Activated naive CD4-positive, alpha-beta T cell treated with anti-CD3 and anti-CD28 coated beads, Interleukin-2, amount 50 U/mL, for 16 hours (primary cell): ENCODE data around the gene ZNF853.
A peak's percentile ranks its signal among the peaks of the same experiment; 100 is the strongest.
"Not testable (repeated sequence)": the region's sequence is repeated elsewhere in the genome, so short reads cannot be mapped to it uniquely, and the experiment has no call there.

Experiments used
- DNase-seq: peaks from one replicate; pipeline ENCODE4 v3.0.0-alpha.2; 2020

Gene ZNF853

DNA sequence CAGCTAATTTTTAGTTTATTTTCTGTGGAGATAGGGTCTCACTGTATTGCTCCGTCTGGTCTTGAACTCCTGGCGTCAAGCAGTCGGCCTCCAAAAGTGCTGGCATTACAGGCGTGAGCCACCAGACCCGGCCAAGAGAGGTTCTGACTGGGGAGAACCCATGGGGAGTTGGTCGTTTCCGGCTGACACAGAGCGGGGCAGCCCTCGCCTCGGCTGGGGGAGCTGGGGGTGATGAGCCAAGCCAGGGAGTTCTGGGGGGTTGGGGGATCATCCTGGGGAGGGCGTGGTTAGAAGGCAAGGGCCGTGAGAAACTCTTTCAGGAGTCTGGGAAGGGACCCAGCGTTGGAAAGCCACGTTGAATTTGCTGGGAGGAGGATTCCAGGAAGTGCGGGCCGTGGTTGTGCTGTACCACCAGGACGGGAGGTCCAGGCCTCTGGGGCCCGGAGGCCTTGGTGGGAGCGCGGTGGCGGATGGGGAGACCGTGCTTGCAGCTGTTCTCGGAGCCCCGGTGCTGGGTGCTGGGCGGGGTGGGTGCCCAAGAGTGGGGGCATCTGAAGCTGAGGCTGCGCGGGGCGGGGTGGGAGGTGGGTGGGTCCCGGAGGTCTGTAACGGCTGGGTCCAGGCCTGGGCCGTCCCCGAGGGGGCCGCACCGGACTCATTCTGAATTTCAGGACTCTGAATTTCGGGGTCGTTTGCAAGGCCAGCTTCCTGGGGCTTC lies 8.4 kb upstream of the ZNF853 start:
- DNase-seq, result no peak

DNA sequence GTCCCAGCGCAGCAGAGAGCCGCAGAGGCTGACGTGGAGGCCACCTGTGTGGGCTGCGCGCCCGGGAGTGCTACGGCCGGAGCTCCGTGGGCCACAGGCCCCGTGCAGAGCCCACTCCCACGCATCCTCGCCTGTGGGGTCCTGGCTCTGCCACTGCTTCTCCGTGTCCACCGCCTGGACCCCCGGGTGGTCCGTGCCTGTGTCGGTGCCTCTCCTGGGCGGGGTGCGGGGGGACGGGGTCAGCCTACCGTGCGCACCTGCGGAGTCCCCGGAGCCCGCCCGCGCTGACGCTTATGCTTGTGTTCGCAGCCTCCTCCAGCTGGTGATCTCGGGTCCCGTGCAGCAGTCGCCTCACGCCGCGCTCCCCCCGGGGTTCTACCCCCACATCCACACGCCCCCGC lies 7.8 kb upstream of the ZNF853 start:
- no peak for DNase-seq

DNA sequence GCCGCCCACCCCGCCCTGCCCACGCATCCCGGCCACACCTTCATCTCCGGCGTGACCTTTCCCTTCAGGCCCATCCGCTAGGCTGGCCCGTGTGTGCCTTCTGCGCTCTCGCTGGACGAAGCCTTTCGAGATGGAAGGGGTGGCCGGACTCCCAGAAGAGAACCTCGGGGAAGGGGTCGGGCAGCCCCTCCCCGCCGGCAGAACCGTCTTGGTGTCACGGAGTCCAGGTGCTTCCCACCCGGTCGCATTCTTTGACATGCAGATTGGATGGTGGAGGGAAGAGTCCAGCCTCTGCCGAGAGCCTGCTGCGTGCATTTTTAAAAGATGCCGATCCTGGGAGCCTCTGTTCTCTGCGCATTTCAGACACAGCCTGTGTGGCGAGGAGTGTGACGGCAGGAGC lies 7.3 kb upstream of the ZNF853 start:
- DNase-seq, result no peak

DNA sequence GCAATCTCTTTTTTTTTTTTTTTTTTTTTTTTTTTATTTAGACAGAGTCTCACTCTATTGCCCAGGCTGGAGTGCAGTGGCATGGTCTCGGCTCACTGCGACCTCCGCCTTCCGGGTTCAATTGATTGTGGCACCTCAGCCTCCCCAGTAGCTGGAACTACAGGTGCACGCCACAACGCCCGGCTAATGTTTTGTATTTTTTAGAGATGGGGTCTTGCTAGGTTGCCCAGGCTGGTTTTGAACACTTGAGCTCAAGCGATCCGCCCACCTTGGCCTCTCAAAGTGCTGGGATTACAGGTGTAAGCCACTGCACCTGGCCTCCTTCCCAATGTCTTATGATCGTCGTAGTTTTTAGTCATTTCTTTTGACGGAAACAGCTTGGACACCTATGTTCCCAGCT lies 6.6 kb upstream of the ZNF853 start:
- no peak for DNase-seq

DNA sequence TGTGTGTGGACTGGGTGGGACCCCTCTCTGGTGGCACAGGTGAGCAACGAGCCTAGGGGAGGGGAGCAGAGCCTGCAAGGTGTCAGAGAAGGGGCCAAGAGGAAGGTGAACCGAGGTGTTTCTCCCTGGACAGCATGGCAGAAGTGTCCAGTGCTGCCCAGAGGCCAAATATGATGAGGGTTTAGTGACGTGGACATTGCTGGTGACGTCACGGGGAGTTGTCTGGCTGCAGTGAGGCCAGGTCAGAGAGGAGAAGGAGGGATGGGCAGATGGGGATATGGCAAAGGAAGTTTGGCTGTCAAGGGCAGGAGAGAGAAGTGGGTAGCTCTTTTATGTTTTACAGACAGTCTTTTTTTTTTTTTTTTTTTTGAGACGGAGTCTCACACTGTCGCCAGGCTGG lies 2.6 kb upstream of the ZNF853 start:
- DNase-seq, result no peak

DNA sequence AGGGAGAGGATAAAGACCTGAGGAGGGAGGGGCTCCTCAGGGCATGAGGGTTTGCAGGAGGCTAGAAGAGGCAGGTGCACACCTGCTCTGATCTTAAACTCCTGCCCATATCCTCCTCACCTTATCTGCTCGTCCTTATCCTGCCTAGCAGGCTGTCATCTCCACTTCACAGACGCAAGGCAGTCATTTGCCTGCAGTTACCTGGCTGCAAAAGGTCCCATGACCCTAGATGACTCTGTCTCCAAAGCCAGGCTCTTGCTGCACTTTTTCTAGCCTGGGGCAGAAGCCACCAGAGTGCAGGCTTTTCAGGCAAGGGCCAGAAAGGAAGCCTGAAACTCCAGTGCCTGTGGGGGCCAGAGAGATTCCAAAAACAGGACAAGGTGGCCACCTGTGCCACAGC lies 1.7 kb upstream of the ZNF853 start:
- no peak for DNase-seq

DNA sequence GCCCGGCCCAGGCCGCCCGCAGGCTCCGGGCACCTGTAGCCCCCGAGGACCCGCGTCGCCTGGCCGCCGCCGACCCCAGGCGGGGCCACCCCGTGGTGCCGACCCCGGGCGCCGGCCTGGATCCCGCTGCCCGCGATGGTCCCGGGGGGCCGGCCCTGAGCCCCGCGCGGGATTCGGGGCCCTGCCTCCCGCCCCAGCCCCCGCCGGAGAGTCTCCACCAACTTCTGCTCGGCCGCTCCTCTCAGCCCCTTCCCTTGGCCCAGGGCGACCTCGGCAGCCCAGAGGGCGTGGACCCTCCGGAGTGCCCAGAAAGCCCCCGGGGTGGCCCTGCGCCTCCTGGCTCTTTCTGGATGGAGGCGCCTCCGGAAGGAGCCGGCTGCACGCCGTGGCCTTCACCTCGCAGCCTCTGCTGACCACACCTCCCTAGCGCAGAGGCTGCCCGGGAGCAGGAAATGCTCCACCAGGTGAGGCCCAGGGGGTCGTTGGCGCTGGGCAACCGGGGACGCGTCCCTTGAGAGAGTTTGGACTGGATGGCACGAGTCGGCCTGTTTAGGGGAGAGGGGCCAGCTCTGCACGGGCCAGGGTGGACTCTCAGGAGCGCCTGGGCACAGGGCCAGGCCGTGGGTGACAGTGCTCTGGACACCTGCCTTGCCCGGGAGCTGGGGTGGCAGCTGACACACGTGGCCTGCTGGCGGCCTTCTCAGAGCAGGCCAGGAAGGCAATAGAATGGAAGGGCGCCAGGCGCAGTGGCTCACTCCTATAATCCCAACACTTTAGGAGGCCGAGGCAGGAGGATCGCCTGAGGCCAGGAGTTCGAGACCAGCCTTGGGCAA lies 529 bp downstream of the ZNF853 start:
- DNase-seq, result no peak

DNA sequence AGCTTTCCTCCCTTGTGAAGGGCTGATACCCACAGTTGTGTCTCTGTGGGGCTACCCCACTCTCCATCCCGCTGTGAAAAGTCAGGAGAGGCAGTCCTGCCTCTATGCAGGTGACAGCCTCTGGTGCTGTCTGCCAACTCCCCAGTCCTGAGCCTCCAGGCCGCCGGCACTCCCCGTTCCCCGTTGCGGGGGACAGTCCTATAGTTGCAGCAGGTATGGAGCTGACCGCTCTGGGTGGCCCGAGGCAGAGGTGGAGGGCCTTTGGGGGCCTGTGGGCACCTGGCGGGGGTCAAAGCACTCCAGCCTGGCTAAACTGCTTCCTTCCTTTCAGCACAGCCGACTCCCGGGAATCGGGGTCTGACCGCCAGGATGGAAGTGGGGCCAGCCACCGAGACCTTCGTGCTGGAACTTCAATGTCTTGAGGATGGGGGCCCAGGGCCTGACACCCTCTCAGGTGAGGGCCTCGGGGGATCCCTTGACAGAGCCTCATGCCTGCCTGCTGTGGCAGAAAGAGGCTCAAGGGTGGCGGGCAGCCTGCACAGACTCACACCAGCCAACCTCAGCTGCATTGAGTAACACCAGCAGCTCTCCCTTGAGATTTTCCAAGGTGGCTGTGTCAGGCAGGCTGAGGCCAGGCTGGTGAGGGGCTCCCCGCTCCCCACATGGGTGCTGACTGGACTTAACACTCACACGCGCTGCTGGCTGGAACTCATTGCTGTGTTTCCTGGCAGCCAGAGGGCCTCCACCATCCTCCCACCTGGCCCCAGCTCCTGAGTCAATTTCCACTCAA lies 1.6 kb downstream of the ZNF853 start:
- DNase-seq, result no peak

DNA sequence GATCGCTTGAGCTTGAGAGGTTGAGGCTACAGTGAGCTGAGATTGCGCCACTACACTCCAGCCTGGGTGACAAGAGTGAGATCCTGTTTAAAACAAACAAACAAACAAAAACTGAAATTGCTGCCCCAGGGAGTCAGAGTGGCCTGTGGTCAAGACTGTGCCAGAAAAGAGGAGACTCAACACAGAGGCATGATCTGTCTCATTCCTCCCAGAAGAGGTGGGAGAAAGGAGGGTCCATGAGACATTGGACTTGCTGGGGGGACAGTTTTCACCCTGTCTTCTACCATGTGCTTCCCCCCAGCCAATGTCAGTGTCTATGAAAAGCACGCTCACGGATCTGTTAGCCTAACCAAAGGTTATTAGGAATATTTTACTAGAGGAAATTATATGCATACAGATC lies 3.2 kb downstream of the ZNF853 start:
- DNase-seq, result no peak

DNA sequence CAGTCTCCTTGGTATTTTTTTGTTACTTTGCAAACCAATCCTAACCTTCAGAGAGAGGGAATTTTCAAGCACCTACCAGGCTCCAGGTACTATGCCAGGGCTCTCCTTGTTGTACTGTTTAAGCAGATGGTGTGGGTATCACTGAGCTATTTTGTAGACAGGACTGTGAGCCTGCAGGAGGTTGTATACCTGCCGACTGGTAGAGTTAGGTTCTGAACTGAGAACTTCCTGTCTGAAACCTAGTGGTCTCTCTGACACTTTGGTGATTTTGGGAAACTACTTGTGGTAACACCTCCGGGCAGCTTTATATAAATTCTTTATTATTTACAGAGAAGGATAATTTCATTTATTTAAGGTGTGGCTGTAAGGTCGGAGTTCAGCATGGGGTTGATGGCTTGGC lies 4.6 kb downstream of the ZNF853 start:
- DNase-seq, result no peak

DNA sequence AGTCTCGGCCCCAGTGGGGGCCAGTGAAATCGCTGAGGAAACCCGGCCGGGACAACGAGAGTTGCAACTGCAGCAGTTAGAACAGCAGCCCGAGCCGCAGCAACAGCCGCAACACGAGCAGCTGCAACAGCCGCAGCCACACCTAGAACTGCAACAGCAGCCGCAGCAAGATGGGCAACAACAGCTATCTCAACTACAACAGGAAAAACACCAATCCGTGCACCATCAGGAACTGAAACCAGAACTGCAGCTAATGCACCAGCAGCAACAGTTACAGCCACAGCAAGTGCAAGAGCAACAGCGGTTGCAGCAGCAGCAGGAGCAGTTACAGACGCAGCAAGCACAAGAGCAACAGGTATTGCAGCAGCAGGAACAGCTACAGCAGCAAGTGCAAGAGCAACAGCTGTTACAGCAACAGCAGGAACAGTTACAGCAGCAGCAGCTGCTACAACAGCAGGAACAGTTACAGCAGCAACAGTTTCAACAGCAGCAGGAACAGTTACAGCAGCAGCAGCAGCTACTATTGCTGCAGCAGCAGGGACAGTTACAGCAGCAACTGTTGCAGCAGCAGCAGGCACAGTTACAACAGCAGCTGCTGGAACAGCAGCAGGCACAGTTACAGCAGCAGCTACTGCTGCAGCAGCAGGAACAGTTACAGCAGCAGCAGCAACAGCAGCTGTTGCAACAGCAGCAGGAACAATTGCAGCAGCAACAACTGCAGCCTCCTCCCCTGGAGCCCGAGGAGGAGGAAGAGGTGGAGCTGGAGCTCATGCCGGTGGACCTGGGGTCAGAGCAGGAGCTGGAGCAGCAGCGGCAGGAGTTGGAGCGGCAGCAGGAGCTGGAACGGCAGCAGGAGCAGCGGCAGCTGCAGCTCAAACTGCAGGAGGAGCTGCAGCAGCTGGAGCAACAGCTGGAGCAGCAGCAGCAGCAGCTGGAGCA lies 6.1 kb downstream of the ZNF853 start:
- DNase-seq, result no peak

DNA sequence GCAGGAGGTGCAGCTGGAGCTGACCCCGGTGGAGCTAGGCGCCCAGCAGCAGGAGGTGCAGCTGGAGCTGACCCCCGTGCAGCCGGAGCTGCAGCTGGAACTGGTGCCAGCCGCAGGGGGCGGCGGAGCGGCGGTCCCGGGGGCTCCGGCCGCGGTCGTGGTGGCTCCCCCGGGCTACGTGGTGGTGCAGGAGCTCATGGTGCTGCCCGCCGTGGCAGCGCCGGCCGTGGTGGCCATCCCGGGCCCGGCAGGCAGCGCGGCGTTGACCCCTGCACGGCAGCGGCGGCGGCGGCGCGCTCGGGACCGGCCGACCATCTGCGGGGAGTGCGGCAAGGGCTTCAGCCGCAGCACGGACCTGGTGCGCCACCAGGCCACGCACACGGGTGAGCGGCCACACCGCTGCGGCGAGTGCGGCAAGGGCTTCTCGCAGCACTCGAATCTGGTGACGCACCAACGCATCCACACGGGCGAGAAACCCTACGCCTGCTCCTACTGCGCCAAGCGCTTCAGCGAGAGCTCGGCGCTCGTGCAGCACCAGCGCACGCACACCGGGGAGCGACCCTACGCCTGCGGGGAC lies 6.8 kb downstream of the ZNF853 start:
- no peak for DNase-seq

DNA sequence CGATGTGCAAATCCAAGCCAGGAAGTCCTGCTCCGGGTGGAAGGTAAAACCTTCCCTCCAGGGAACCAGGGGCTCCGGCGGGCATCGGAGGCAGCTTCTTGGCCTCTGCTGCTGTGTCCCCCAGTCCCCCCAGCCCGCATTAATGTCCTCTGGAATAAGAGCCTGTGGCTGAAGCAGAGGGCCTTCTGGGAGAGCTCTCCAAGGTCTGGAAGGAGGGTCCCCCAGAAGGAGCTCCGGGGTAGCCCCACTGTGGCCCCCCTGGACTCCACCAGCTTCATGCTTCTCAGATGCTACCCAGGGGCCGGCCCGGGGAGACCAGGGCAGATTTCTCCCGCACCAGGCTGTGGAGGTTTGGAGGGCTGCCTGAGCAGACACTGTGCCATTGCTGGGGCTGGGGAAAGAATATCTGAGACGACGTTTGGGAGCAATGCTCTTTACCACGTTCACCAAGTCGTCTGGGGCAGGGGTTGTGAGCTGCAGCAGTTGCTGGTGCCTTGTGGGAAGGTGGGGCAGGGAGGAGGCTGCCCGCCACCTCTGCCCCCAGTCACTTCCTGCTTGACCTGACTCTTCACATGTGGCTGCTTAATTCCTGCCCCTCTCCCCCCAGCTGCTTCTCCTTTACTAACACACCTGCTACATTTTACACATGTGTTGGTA lies 8.3 kb downstream of the ZNF853 start:
- no peak for DNase-seq

DNA sequence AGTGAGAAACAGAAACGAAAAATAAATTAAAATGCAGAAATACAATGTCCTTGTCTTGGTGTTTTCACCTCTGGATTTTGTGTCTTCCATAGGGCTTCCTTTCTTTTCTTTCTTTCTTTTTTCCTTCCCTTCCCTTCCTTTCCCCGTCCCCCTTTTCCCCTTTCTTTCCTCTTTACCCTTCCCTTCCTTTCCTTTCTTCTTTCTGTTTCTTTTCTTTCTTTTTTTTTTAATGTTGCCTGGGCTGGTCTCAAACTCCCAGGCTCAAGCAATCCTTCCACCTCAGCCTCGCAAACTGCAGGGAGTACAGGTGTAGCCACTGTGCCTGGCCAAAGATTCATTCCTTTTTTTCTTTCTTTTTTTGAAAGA lies 8.8 kb downstream of the ZNF853 start:
- DNase-seq, result no peak

DNA sequence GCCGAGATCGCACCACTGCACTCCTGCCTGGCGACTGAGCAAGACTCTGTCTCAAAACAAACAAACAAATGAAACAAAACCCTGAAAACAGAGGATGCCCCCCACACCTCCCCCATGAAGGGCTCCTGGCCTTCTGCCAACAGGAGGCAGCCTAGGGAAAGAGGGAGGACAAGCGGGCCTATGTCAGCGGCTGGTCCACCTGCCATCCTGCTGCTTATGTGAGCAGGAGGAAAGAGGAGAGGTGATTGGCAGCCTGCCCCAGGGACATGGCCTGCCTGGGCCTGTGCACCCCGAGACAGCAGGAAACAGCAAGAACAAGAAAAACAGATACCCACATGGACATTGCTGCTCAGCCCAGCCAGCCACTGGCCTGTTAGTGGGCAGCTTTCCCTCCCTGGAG lies 12.6 kb downstream of the ZNF853 start:
- DNase-seq, result no peak

DNA sequence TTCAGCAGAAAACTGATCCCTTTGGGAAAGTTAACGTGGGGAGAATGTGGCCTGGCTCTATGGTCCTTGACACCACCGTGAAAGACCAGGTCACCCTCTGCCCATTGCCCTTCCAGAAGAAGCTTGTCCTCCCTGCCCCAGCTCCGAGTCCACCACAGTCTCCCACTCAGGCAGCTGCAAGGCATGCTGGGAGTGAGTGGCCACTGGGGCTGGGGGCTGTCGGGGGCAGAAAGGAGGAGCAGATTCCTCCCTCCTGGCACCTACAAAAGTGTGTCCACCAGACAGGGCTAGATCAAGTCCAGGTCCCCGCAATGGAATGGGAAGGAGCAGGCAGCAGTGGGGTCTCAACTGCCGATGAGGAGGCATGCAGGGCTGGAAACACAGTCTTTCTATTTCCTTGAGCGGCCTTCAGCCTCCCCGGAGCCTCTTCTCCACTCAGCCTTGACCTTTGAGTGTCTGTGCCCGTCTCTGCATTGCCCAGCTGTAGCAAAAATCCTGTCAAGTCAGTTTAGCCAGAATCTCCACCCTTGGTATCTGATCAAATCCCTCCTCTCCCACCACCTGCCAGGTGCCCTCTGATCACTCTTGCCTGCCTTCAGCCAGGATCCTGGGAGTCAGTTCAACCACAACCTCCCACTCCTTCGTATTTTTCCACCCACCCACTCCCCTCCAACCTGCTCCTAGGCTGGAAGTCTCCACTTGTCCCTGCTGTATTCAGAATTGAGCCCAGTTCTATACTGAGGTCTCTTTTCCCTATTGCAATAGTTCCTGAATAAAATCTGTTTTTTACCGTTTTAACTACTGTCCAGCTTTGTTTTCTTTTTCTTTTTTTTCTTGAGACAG lies 14.8 kb downstream of the ZNF853 start:
- DNase-seq, result no peak

DNA sequence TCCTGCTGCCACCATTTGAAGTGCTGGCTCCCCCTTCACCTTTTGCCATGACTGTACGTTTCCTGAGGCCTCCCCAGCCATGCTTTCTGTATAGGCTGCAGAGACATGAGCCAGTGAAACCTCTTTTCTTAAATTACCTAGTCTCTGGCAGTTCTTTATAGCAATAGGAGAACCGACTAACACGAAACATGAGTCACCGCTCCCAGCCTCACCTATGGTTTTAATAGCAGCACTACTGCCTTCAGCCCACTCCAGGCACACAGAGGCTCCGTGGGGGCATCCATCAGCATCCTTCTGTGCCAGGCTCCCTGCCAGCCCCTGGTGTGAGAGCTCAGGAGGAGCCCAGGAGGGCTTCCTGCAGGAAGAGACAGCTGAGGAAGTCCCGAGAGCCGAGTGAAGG lies 16.2 kb downstream of the ZNF853 start:
- DNase-seq, result no peak

DNA sequence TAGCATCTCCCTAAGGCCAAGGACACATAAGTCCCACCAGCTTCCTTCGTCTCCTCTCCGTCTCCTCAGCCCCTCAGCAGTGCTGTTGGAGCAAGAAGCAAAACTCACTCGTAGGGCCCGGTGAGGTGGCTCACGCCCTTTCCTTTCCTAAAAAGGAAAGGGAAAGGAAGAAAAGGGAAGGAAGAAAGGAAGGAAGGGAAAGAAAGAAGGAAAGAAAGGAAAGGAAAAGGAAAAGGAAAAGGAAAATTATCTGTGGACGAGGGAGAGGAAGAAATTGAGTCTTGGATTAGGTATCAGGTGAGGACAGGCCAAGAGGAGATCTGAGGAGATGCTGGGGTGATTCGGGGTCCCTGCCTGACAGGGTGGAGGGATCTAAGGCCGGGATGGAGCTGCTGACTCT lies 18.6 kb downstream of the ZNF853 start:
- no peak for DNase-seq

DNA sequence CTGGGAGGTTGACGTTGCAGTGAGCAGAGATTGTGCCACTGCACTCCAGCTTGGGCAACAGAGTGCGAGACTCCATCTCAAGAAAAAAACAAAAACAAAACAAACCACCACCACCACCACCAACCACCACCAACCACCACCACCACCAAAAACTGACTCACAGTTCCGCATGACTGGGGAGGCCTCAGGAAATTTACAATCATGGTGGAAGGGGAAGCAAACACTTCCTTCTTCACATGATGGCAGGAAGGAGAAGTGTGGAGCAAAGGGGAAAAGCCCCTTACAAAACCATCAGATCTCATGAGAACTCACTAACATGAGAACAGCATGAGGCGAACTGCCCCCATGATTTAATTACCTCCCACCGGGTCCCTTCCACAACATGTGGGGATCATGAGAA lies 19.6 kb downstream of the ZNF853 start:
- not testable (repeated sequence) for DNase-seq

DNA sequence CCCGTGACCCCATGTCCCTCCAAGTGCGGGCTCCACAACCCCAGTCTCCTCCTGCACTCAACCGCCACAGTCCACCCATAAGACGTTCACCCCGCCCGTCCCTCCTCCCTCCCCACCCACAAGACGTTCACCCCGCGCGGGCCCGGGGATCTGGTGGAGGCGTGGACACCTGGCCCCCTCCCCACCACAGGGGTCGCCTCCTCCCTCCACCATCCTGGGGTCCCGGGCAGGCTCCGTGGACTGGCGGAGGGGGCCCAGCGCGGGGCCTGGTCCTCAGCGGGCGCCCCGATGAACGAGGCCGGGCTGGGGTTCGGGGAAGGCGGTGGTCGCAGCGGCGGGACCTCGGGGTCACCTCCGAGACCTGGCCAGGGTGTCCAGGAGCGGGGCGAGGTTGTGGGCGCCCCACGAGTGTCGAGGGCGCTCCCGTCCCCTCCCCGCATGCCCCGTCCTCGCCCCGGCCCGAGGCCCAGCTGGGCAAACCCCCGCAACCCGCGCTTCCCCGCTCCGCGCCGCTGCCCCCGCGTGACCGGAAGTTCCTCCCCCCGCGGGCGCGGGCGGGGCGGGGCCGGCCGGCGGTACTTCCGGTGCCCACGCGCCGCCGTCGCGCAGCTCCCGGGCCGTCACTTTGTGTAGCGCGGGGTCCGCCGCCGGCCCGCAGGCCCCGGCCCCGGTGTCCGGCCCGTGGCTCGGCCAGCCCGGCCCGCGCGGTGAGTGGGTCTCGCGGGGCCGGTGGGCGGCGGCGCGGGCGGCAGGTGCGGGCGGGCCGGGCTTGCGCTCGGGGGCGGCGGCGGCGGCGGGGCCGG lies 21.5 kb downstream of the ZNF853 start, which contains the start of gene ZNF316:
TSS of gene ZNF316 (plus strand) at position 578 of the 803 bp plus-strand sequence. CDS start 5,092 bp downstream, outside the sequence.
- DNase-seq, result peak; percentile 60
